RCC 7860 (cell line): ENCODE measurements around the gene TRIM15.

ENCODE experiments used
- DNase-seq: peaks from one replicate; pipeline ENCODE4 v3.0.0-alpha.2; 2015; ENCODE audit warnings: low spot score
- FAIRE-seq: peaks from 2 replicates; lab custom pipeline; 2012; peaks lifted over from hg19 to GRCh38; lab: Jason Lieb, UNC

The TRIM15 gene

DNA sequence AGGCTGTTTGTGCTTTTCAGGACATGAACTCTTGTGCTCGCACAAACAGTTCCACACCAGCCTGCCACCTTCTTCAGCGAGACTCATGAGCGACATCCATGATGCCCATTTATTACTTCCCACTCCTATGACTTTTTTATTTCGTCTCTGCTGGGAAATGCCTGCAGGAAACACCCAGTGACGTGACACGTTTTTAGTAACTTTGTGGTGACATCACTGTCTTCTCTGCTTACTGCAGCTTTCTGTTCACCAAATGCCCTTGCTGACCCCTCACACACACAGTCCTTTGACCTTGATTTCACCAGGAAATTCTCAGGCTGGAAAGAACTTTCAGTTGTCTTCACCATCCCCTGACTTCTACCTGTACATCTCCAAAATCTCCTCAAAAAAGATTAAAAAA, 18.5 kb upstream of the TRIM15 start:
- FAIRE-seq (no peak), DNase-seq (no peak)

DNA sequence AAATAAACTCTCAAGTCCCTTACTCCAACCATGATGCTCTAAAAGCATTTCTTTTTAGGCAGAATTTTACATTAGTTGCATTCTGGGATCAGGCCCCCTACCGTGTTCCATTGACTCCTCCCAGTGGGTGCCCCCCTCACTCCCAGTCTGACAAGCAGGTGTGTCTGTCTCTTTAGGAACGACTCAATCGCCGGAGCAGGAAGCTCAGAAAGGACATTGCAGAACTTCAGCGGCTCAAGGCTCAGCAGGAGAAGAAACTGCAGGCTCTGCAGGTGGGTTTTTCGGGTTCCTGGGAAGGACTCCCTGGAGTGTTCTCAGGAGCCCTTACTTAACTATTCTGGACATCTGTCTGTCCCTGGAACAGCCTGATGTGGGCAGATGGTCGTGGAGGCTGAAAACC, 17.5 kb upstream of the TRIM15 start:
- DNase-seq, result no peak
- FAIRE-seq, result no peak

DNA sequence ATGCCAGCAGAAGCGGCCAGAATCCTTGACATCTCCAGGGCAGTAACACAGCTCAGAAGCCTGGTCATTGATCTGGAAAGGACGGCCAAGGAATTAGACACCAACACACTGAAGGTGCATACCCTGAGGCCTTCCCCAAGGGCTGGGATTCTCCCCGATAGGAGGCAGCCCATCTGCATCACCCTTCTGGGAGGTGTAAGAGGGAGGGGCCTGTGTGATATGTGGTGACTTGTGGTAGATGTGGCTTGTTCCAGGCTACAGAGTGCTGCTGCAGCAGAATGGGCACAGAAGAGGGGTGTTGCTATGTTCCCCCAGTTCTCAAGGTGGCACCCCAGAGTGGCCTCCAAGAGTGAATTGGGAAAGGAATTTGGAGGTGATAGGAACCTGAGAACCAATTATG, 16.2 kb upstream of the TRIM15 start:
- DNase-seq (no peak), FAIRE-seq (no peak)

DNA sequence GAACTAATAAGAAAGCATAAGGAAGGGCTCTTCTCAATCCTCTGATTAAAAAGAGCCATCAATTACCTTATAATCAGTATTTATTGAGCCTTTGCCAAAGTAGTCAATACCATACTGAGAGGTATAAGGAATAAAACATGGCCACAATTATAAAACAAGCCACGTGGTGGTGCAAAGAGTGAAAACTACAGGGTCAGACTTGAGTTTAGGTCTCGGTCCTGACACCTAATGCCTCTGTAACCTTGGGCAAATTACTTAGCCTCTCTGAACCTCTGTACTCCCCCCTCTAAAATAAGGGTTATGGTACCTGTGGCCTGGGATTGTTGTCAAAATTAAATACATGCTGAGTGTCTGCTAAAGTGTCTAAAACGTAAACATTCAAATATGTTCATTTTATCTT, 14.1 kb upstream of the TRIM15 start:
- FAIRE-seq (no peak), DNase-seq (no peak)

DNA sequence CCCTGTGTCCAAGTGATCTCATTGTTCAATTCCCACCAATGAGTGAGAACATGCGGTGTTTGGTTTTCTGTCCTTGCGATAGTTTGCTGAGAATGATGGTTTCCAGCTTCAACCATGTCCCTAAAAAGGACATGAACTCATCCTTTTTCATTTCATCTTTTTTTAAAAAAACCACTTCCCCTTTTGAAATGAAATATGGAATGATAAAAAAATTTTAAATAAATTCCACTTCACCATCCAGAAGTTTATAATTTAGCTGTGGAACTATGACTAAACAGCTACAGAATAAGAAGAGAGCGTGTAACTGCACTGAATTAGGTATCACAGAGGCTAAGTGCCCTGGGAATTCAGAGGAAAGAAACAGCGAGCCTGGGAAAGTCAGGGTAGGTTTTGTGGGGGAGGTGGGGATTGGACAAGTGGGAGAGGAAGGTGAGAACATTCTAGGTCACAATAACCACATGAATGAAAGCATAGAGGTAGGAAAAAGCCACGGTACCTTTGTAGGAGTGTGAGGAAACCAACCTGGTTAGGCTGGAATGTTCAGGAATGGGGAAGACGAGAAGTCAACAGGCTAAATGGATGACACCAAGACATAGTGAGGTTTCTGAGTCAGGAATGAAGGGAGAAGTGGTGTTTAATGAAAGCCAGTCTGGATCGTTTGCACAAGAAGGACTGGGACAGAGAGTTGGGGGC, 13.3 kb upstream of the TRIM15 start:
- FAIRE-seq, result no peak
- DNase-seq, result no peak

DNA sequence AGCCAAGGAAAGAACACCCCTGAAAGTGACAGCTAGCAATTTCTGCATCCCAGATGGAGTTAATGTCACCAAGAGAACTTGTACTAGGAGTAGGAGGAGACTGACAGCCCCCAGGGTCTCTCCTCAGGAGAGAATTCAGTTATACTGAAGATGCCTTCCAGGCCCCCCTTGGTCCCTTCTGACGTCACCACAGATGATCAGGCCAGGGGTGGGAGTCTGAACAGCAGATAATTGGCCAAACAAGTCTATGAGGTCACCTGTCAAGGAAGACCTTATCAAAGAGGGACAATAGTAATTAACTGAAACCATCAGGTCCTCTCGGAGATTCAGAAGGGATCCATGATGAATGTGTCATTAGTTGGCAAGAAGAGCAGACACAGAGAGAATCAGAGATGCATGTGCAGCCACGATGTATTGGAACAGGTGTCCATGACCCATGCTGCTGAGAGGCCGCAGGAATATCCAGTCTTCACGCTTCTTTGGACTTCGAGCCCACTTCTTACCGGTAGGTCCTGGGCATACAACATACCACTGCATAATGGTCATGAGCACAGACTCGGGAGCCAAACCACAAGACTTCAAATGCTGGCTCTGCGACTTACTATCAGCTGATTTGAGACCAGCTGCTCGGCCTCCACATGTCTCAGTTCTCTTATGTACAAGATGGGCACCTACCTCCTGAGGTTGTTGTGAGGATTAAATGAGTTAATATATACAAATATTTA, 12.5 kb upstream of the TRIM15 start:
- FAIRE-seq, result peak; percentile 82

DNA sequence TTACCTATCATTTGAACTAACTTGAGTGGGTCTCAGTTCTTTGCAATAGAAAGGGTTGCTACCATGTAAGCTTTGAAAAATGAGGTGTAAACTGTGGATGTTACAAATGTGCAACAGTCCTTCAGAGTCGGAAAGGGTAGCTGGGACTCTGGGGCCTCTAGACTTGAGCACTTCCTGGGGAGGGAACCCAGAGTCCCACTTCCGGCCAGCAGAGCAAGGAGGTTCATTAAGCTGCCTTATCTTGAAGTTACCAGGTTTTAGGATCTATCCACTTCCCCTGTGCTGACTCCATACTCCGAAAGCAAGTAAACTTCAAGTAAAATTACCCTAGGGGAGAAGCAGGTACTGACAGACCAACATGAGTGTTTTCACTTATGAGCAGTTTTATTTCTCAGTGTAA, 11.8 kb upstream of the TRIM15 start:
- FAIRE-seq (no peak), DNase-seq (no peak)

More for the DNA sequence above, 12.5 kb upstream of the TRIM15 start:
- peak; percentile 69 for DNase-seq

DNA sequence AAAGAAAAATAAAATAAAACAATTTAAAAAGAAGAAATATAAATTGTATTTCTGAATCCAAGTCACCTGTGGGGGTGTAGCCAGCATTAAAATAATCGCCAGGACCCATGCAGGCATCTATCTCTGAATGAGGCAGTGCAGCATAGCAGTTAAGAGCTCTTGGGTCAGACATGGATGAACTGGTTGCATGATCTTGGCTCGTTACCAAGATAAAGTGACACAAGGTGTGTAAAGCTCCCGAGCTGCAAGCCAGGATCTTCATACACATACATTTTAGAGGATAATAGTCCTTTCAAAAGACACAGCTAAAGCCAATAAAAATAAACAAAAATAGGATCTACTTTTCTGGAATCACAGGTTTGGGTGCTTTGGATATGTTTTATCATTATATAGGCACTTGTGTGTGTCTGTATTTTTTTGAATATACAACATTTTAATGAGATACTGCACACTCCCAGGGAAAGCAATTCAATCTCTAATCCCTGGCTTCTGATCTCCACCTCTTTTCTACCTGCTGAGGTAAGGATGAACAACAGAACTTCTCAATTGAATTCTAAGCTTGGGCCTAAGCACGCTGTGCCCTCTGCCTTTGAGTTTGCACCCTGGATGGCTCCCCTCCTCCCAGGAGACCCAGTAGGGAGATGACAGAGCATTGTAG, 11.2 kb upstream of the TRIM15 start:
- FAIRE-seq, result no peak
- DNase-seq, result no peak

DNA sequence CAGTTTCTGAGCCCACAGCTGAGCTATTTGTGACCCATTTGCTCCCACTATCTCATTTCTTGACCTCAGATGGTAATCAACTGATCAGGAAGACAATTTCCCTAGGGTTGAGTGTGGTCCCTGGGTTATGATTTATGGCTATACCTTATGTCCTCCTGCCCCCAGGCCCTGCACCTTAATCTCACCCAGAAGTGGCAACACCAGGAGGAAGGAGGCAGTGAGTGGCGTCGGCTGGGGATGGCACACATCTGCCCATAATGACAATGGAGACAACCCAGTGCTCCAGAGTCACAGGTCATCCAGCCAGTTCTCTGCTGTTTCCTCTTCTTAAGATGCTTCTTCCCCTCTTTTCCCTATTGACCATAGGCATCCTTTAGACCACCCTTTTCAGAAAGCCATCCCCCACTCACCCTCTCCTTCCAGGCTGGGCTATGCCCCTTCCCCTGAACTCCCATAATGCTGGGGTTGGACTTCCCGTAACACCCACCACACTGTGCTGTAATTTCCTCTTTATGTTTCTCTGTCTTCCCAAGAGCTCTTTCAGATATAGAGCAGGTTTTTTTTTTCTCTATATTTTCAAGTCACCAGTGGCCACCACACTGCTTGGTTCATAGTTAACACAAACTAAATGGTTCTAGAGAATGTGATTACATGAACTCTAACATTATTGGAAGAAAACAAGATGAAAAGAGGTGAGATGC, 10.3 kb upstream of the TRIM15 start:
- DNase-seq, result no peak

DNA sequence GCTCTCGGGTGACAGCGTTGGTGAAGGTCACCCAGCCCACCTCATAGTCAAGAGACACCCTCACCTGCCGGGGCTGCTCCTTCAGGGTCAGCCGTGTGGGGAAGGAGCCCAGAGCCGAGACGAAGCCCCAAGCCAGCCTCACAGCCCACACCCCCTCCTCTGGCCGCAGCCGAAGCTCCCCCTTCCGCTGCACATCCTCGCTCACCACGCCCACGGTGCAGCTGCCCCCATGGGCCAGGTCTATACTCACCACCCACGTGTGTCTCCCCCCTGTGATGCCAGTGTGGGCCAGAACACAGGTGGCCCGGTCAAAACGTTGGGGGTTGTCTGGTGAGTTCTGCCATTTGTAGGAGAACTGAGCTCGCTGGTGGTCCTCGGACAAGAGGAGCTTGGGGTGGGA, 9.3 kb upstream of the TRIM15 start:
- FAIRE-seq, result no peak

More for the DNA sequence above, 10.3 kb upstream of the TRIM15 start:
- FAIRE-seq, result no peak

DNA sequence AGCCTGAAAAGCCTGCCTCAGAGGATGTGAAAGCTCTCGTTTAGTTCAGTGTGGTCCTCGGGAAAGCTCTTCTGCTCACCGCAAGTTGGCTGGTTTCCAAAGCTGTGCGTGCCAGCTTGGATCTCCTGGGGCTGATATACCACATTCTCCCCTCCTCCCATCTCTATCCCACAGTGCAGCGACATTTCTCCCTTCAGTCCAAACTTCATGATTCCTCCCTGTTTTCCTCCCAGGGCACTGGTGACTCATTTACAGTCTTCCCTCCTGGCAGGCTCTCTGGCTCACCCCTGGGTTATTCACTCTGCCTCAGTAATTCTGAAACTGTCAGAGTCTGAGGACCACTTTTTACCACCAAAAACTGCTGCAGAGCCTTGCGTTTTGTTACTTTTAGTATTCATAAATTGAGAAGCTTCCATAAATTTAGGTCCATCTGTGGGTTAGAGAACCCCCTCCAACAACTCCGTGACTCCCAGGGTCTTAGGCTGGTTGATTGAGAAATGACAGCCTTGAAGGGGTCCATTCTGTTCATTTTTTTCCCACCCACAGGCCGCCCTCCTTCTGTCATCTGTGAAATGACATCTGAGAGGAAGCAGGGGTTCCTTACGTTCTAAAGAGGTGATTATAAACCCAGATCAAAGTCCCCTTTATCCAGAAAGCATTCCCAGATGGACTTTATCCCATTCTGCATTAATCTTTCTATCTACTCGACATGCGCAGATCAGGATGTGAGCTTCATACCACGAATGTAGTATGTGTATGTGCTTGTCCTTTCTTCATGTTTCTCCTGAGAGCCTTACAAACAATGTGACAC, 8.4 kb upstream of the TRIM15 start:
- DNase-seq, result peak; percentile 92
- peak; percentile 96 for FAIRE-seq

More for the DNA sequence above, 9.3 kb upstream of the TRIM15 start:
- DNase-seq, result no peak

DNA sequence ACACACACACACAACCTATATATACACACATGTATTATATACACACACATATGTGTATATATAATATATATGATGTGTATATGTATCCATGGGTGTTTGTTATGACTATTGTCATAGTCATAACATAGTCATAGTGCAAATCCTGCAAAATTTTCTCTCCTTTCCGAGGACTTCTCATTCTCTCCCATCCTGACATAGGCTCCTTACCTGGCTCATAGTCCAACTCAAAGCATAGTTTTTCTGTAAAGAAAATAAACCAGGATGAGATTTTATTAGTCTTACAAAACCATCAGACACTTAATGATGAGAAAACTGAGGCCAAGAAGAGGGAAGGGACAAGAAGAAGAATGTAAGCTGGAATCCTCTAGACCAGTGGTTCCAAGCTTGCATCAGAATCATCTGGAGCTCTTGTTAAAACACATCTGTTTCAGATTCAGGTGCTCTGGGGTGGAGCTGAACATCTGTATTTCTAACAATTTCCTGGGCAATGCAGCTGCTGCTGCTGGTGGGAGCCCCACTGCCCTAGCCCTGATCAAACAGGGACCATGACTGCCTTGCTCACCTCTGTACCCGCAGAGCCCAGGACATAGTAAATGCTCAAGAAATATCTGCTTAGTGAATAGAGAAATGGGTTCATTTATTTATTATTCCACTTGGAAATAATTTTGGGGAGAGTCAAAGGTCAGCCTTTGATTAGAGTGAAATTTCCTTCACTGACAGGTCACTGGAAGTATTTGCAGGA, 7.7 kb upstream of the TRIM15 start:
- FAIRE-seq (no peak), DNase-seq (no peak)

DNA sequence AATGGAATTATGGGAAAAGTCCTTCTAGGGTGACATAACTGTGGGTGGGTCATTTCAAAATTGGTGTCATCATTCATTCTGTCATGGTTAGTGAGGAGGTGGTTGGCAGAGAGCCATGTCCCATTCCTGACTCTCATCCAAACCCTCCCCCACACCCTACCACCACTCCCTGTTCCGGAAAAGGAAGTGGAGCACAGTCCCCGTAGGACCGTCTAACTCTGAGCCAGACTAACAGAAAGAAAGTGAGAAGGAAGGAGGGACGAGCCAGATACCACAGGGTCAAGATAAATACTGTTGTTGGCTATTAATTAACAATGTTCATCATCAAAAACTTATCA, 7.1 kb upstream of the TRIM15 start:
- DNase-seq (peak; percentile 85), FAIRE-seq (peak; percentile 90)

DNA sequence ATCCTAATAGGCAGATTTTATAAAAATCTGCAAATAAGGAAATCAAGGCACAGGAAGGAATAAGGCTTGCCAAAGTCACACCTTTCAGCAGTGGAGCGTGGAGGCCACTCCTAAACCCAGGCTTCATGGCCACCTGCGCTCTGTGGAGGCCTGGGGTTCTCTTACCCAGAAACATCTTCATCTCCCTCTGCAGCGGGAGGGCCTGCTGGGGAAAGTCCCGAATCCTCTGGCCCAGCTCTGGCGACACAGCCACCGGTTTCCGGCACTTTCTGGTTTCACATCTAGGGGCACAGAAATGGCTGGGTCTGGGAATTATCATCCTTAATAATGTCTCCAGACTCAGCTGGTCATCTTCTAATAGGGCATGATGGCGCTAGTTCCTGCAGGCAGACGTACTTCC, 6.6 kb upstream of the TRIM15 start:
- FAIRE-seq, result no peak
- no peak for DNase-seq

DNA sequence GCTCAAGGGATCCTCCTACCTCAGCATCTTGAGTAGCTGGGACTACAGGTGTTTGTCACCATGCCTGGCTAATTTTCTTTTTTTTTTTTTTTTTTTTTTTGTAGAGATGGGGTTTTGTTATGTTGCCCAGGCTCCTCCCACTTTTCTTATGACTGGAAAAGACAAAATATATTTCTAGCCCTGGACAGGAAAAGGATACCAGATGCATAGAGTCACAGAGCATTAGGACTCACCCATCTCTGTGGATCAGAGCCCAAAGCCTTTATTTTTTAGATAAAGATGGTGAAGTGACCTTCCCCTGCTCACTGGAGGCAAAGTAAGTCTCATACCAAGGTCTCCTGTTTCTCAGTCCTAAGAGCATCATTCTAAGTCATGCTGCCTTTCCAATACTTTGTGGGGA, 5.8 kb upstream of the TRIM15 start:
- FAIRE-seq, result no peak

DNA sequence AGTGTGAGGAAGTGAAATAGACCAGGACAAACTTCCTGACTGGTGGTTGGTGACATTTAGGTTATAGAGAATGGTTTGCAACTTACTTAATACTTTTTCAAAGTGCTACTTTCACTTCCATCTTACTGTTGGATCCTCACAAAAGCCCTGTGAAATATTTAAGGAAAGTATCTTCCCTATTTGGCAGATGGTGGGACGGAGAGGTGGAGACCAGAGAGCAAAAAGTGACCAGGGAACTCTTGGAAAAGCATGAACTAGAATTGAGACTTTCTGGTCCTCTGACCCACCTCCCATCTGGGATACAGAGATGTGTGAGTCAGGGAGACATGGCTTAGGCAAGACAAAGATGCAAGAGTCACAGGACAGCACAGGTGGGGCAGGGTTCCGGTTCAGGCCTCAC, 5.3 kb upstream of the TRIM15 start:
- FAIRE-seq, result no peak

More for the DNA sequence above, 5.8 kb upstream of the TRIM15 start:
- DNase-seq, result no peak

DNA sequence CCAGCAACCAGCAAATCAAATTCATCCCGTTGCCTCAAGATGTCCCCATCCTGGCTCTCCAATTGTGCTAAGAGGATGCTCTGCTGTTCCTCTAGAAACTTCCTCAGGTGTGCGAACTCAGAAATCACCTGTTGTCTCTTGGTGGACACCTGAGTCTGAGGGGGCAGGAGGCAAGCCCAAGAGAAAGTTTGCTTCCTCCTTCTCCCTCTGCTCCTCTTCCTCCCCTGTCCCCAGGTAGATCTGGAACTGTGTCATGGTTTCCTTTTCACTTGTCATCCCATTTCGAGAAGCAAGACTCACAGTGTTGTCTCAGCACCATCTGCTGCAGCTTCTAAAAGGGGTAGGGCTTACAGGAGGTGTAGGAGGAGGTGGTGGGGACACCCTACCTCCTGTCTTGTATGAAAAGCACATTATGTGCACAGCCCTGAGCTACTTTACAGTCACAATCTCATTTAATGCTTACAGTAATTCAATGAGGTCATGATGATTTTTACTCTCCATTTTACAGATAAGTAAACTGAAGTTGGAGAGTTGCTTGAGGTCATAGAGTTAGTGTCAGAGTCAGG, 4.8 kb upstream of the TRIM15 start:
- no peak for DNase-seq
- no peak for FAIRE-seq

More for the DNA sequence above, 5.3 kb upstream of the TRIM15 start:
- DNase-seq, result no peak

DNA sequence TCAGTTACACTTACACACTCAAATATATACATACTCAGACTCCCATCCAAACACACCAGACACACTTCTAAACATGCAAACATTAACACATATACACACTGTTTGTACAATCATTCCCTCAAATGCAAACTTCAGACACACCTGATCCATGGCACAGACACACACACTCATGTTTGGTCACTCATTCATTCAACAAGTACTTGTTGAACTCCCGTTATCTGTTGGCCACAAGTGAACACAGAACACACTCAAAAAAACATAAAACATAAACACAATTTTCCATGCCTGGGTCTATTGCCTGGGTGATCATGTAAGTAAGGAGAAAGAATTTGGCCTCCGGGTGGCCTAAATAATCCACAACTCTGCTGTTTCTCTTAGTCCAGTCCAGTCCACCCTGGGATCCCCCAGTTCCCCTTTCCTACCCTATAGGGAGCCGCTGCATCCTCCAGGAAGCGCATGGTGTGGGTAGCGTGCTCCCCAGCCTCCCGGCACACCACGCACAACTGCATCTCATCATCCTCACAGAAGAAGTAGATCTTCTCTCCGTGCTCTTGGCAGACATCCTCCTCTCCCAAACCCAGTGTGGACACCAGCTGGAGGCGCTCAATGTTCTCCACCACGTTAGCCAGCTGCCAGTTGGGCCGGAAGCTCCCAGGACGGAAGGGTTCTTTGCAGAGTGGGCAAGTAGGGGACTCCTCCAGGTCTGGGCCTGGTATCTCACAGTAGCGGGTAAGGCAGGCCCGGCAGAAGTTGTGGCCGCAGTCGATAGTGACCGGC, 3.1 kb upstream of the TRIM15 start:
- no peak for FAIRE-seq
- DNase-seq, result no peak
